Colonic mucosa (tissue), 4 donors: ENCODE measurements around the gene ANKRD10. TPM values are rescaled to one million over a fixed set of nuclear protein-coding genes. Genes with fewer than 3 reads are reported as not detected.

ENCODE experiments used
- DNase-seq: peaks from one replicate; pipeline ENCODE4 v3.0.0-alpha.2; 2020
- H3K27ac ChIP-seq: fragments of 200-600 bp; one replicate; pipeline ENCODE4 v1.8.0; 2021
- H3K27me3 ChIP-seq: fragments of 200-600 bp; one replicate; pipeline ENCODE4 v1.8.0; 2021
- H3K36me3 ChIP-seq: fragments of 200-600 bp; one replicate; pipeline ENCODE4 v1.8.0; 2021
- H3K4me1 ChIP-seq: fragments of 200-600 bp; one replicate; pipeline ENCODE4 v1.8.0; 2021; ENCODE audit warnings: mild to moderate bottlenecking
- H3K4me3 ChIP-seq: fragments of 200-600 bp; one replicate; pipeline ENCODE4 v1.8.0; 2021
- H3K9ac ChIP-seq, 2 donors: one replicate each; pipeline ENCODE4 v1.7.0; 2013; ENCODE audit warnings: control low read depth in 2 of 2, low read depth in 2 of 2, low read length in 2 of 2
- H3K9me3 ChIP-seq: fragments of 200-600 bp; one replicate; pipeline ENCODE4 v1.8.0; 2021
- intact Hi-C: fragments of 100-400 bp; cut with DNase I; formaldehyde crosslinking; loops from one replicate; pipeline ENCODE4 v1.14.1; 2022
- total RNA-seq, 2 donors: library from RNA; stranded (reverse); fragmentation: NEBNext Ultra II Directional in 1 of 2; extraction: Animal tissue kit (Norgen Biotek cat#: 25700) in 1 of 2; gene quantifications; one replicate each; pipeline ENCODE4 v1.2.1, GENCODE V29; 2021
- TF ChIP-seq, protein P1 (sequence below): fragments of 200-600 bp; IDR thresholded peaks from one replicate; pipeline ENCODE4 v1.8.0; 2022; ENCODE audit warnings: antibody characterized with exemption, mild to moderate bottlenecking
- donor health status: healthy.
- donor health status: DM: no; HTN: no; CAD: no.
- donor health status: DM: no; HTN: no; CAD: no.

Gene ANKRD10
- total RNA-seq, 2 donors from 2014 or later = 94.9 to 123 TPM

DNA sequence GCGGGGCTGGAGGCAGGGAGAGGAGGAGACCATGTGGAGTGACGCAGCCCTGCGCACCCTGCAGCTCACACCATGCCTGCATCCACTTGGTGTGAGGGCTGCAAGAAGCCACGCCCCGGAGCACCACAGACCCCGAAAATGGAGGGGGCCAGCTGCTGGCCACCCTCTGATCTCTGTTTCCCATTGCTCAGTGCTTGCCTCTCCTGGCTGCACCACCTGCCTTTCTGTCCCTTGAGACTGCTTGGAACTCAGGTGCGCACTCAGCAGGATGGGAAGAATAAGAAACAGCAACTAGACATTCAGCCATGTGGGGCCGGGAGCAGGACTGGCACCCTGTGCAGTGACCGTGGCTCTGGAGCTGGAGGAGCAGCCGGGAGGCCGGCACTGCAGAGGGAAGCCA, 64.0 kb downstream of the ANKRD10 start:
- no peak overlapping the region for H3K27ac ChIP-seq
- DNase-seq = no peak
- no peaks in the 10 kb centered on the region for H3K4me1 ChIP-seq
- TF ChIP-seq, protein P1, sequence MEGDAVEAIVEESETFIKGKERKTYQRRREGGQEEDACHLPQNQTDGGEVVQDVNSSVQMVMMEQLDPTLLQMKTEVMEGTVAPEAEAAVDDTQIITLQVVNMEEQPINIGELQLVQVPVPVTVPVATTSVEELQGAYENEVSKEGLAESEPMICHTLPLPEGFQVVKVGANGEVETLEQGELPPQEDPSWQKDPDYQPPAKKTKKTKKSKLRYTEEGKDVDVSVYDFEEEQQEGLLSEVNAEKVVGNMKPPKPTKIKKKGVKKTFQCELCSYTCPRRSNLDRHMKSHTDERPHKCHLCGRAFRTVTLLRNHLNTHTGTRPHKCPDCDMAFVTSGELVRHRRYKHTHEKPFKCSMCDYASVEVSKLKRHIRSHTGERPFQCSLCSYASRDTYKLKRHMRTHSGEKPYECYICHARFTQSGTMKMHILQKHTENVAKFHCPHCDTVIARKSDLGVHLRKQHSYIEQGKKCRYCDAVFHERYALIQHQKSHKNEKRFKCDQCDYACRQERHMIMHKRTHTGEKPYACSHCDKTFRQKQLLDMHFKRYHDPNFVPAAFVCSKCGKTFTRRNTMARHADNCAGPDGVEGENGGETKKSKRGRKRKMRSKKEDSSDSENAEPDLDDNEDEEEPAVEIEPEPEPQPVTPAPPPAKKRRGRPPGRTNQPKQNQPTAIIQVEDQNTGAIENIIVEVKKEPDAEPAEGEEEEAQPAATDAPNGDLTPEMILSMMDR = no peak
- H3K36me3 ChIP-seq = no peaks in the 10 kb centered on the region
- H3K27me3 ChIP-seq = no peaks in the 10 kb centered on the region
- intact Hi-C loops = no loop called here
- H3K4me3 ChIP-seq = no peak overlapping the region
- H3K9me3 ChIP-seq = no peaks in the 10 kb centered on the region
- H3K9ac ChIP-seq = no peak overlapping the region

DNA sequence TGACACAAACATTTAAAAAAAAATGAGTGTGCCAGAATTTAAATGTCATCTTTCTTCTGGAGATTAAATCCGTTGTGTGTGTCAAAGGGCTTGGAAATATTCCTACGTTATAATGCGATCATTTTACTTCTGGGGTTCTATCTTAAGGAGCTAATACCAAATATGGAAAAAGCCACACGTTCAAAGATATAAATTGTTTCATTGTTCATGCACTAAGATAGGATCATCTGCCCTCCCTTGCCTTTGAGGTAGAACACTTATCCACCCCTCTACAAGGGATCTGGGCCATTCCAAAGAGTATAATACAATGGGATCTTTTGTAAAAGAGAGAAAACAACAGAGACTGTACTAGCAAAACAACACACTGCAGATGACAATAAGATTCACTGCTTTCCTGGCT, 64.9 kb downstream of the ANKRD10 start:
- Histone ChIP-seq H3K4me1 (no peaks in the 10 kb centered on the region), H3K9me3 (no peaks in the 10 kb centered on the region), H3K4me3 (no peak overlapping the region), H3K36me3 (no peaks in the 10 kb centered on the region), H3K27me3 (no peaks in the 10 kb centered on the region), H3K27ac (no peak overlapping the region), H3K9ac (no peak overlapping the region)
- intact Hi-C loops = no loop called here
- DNase-seq = no peak
- TF ChIP-seq, protein P1 = no peak

DNA sequence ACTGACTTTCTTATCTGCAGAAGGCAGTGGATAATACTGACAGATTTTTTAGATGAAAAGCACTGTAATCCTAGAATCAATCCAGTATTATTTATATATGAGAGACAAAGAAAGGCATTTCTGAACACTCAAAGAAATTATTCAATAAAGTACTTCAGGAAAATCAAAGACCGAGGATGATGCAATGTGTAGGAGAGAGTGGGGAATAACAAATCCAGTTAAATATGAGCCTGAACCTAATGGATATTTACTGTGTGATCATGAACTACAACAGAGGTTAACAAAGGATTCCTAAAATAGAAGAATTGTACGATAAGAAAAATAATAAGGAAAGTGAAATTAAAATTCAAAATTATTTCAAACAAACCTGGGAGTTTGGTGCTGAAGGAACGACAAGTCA, 69.3 kb downstream of the ANKRD10 start:
- Histone ChIP-seq H3K4me3 (no peak overlapping the region), H3K9me3 (no peaks in the 10 kb centered on the region), H3K27ac (no peak overlapping the region), H3K27me3 (no peaks in the 10 kb centered on the region), H3K36me3 (no peaks in the 10 kb centered on the region), H3K4me1 (no peaks in the 10 kb centered on the region), H3K9ac (no peak overlapping the region)
- TF ChIP-seq, protein P1 = no peak
- intact Hi-C loops = no loop called here
- DNase-seq = no peak

DNA sequence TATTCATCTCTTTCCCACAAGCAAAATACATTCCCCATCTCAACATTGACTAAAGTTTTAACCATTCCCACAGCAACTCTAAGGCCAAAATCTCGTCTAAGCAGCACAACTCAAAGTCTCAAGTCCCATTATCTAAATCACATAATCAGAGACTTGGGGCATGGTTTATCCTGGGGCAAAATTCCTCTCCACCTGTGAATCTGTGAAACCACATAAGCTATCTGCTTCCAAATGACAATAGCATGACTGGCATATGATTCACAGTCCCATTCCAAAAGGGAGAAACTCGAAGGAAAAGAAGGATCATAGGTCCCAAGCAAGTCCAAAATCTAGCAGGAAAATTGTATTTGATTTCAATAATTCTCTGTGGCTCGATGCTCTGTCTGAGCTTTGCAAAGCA, 73.0 kb downstream of the ANKRD10 start:
- Histone ChIP-seq H3K4me3 (no peak overlapping the region), H3K9me3 (no peaks in the 10 kb centered on the region), H3K9ac (no peak overlapping the region), H3K27me3 (no peaks in the 10 kb centered on the region), H3K27ac (no peak overlapping the region), H3K4me1 (no peaks in the 10 kb centered on the region), H3K36me3 (no peaks in the 10 kb centered on the region)
- no peak for DNase-seq
- intact Hi-C loops = no loop called here
- TF ChIP-seq, protein P1 = no peak

DNA sequence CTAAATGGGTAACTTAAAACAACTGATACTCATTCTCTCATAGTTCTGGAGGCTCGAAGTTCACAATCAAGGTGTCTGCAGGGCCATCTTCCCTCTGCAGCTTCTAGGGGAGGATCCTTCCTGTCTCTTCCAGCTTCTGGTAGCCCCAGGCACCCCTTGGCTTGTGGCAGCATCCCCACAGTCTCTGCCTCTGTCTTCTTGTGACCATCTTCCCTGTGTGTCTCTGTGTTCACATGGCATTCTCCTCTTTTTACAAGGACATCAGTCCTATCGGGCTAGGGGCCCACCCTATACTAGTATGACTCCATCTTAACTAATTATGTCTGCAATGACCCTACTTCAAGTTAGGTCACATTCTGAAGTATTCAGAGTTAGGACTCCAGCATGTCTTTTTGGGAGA, 73.5 kb downstream of the ANKRD10 start:
- Histone ChIP-seq H3K27me3 (no peaks in the 10 kb centered on the region), H3K4me3 (no peak overlapping the region), H3K27ac (no peak overlapping the region), H3K9me3 (no peaks in the 10 kb centered on the region), H3K36me3 (no peaks in the 10 kb centered on the region), H3K4me1 (no peaks in the 10 kb centered on the region), H3K9ac (no peak overlapping the region)
- intact Hi-C loops = no loop called here
- TF ChIP-seq, protein P1 = no peak
- no peak for DNase-seq
